Measurements from ENCODE around the gene OR8G1. TPM values are rescaled to one million over a fixed set of nuclear protein-coding genes. Genes with fewer than 3 reads are reported as not detected.
A peak's percentile ranks its signal among the peaks of the same experiment; 100 is the strongest.
"Not testable (repeated sequence)": the region's sequence is repeated elsewhere in the genome, so short reads cannot be mapped to it uniquely, and the experiment has no call there.

The OR8G1 gene
- total RNA-seq, 1 experiment from 2014 or later, result not detected

DNA sequence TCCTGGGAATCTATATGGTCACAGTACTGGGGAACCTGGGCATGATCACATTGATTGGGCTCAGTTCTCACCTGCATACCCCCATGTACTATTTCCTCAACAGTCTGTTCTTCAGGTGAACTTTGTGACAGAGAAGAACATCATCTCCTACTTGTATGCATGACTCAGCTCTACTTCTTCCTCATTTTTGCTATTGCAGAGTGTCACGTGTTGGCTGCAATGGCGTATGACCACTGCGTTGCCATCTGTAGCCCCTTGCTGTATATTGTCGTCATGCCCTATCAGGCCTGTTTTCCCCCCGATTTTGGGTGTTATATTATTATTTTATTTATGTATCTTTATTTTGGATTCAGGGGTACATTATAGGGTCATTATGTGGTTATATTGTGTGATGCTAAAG, 2.4 kb upstream of the OR8G1 start:
- DNase-seq (ENCODE audit: low spot score), result no peak

DNA sequence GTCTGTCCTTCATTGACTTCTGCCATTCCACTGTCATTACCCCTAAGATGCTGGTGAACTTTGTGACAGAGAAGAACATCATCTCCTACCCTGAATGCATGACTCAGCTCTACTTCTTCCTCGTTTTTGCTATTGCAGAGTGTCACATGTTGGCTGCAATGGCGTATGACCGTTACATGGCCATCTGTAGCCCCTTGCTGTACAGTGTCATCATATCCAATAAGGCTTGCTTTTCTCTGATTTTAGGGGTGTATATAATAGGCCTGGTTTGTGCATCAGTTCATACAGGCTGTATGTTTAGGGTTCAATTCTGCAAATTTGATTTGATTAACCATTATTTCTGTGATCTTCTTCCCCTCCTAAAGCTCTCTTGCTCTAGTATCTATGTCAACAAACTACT, 9.0 kb downstream of the OR8G1 start:
- DNase-seq (ENCODE audit: low spot score), result not testable (repeated sequence)

DNA sequence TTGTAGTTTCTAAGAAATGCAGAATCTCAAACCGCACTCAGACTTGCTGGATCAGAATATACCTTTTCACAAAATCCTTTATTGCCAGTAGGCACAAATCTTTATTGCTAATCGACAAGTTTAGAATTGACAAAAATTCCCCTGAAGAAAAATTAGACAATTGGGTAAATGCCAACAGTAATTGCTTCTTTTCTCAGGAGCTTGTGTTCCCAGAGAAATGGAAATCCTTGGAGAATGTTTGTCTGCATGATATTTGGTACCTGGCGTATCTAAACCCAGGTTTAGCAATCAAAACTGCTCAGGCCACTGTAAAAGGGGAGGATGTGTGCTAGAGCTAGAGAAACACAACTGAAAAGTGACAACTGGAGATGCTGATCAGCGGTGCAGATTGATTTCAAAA, 15.2 kb downstream of the OR8G1 start, which contains the start of gene OR8G5:
Gene OR8G5 (plus strand): TSS at position 301 of the 400 bp plus-strand sequence. CDS start 8,556 bp downstream, outside the sequence.
- no peak for DNase-seq (ENCODE audit: low spot score)

DNA sequence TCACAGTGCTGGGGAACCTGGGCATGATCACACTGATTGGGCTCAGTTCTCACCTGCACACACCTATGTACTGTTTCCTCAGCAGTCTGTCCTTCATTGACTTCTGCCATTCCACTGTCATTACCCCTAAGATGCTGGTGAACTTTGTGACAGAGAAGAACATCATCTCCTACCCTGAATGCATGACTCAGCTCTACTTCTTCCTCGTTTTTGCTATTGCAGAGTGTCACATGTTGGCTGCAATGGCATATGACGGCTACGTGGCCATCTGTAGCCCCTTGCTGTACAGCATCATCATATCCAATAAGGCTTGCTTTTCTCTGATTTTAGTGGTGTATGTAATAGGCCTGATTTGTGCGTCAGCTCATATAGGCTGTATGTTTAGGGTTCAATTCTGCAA, 24.1 kb downstream of the OR8G1 start:
- DNase-seq (ENCODE audit: low spot score), result not testable (repeated sequence)

DNA sequence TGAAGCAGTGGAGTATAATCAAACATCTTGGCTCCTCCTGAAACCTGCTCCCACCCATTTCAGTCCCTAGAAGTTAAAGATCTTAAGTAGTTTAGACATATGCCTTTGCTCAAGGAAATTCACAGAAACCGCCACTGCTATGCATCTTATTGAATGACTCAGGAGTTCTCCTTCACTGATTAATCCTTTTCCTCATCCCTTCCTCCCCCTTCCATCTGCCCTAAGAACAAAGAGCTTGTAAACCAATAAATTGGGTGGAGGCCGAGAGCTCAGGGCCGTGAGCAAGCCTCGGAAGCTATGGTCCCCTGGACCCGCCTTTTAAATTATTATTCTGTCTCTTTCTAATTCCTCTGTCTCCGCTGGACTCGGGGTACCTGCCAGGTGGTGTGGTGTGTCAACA, 30.0 kb downstream of the OR8G1 start:
- not testable (repeated sequence) for DNase-seq (ENCODE audit: low spot score)

DNA sequence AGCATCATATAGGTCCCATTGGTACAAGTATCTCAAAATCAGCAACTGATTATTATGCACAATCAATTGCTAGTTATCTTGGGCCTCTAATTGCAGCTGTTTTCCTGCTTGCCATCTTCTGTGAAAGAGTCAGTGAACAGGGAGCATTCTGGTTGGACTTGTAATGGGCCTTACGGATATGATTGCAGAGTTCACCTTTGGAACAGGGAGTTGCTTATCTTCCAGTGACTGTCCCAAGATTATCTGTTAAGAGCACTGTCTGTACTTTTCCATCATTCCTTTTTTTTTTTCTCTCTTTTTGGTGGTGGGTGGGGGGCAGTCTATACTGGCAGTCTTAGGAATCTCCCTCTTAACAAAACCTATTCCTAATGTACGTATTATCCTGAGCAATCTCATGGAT, 33.1 kb downstream of the OR8G1 start:
- DNase-seq (ENCODE audit: low spot score), result no peak

DNA sequence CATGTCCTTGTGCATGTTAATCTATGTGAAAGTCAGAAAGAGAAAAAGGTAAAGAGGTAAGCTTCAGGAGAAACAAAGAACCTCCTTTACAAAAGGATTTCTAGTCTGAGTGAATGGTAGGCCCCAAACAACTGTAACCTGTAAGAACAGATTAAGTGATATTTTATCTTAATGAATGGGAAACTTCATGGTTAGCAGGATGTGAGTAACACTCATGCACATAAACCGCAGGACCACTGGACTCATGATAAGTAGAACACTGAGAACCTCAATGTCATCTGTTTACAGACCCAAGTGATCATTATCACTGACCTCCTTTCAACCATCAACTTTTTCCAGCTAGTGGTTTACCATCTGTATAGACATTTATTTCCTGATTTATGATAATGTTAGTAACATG, 35.2 kb downstream of the OR8G1 start:
- peak; percentile 39 for DNase-seq (ENCODE audit: low spot score)

DNA sequence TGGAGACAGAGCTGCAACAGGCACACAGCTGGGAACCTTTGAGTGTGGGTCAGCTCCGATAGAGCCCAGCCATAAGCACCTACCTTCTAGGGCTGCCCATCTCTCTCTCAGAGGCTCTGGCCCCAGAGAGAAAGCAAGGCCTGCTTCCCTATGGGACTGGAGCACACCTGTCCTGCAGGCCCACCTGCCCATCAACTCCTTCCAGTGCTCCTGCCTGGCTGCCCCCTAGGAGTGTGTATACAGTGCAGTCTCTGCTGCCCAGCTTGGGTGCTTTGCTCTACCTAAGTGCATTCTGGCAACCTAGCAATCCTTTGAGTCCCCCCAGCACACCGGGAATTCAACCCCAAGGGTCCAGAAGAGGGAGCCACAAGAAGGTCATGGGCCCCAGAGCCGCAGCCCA, 36.3 kb downstream of the OR8G1 start:
- no peak for DNase-seq (ENCODE audit: low spot score)

DNA sequence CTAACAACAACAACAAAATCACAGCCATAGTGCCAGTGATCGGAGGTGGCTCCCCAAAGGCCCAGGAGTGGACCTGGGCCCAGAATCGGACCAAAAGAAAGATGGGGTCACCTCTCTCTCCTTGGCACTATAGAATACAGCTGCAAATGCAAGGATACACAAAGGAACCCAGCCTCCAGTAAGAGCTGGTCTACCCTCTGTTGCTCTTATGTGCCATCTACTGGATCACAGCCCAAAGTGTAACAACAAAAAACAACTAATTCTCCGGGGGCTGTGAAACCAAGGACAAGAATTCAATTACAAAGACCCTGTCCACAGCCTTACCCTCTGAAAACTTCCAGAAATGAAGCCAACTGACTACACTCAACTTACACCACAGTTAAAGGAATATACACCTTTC, 36.9 kb downstream of the OR8G1 start:
- no peak for DNase-seq (ENCODE audit: low spot score)

DNA sequence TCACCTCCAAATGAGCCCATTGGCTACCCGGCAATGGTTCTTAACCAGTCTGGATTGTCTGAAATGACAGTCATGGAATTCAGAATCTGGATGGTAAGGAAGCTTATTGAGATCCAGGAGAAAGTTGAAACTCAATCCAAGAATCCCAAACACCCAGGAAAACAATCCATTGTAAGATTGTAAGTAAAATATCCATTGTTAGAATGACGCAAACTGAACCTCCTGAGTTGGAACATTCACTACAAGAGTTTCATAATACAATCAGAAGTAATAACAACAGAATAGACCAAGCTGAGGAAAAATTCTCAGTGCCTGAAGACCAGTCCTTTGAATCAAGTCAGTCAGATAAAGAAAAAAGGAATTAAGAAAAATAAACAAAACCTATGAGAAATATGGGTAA, 37.4 kb downstream of the OR8G1 start:
- no peak for DNase-seq (ENCODE audit: low spot score)

DNA sequence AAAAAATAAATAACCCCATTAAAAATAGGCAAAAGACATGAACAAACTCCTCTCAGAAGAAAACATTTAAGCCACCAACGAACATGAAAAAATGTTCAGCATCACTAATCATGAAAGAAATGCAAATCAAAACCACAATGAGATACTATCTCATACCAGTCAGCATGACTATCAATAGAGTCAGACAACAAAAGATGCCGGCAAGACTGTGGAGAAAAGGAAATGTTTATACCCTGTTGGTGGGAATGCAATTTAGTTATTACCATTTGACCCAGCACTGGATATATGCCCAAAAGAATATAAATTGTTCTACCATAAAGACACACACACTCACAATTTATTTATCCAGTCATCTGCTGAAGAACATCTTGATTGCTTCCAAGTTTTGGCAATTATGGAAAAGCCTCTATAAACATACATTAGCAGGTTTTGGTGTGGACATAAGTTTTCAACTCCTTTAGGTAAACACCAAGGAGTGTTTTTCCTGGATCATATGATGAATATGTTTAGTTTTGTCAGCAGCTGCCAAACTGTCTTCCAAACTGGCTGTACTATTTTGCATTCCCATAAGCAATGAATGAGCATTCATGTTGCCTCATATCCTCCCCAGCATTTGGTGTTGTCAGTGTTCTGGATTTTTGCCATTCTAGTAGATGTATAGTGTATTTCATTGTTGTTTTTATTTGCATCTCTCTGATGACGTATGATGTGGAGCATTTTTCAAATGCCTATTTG, 44.9 kb downstream of the OR8G1 start:
- DNase-seq (ENCODE audit: low spot score), result peak; percentile 0

DNA sequence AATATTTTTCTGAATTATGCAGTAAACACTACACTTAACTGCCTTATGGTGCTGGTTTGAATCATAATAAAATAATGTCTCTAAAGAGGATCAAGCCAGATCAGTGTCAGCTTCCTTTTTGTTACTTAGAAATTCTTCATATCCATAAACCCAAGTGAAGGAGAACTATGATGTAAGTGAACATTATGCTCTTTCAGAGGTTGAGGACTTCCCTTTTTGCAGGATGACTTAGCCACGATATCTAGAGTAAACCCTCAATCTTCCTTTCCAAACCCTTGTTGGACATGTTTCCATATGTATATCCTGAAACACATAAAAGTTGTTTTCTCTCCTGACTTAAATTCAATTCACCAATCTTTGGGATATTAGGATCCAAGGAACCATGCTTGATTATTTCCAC, 53.8 kb downstream of the OR8G1 start:
- DNase-seq (ENCODE audit: low spot score), result no peak

DNA sequence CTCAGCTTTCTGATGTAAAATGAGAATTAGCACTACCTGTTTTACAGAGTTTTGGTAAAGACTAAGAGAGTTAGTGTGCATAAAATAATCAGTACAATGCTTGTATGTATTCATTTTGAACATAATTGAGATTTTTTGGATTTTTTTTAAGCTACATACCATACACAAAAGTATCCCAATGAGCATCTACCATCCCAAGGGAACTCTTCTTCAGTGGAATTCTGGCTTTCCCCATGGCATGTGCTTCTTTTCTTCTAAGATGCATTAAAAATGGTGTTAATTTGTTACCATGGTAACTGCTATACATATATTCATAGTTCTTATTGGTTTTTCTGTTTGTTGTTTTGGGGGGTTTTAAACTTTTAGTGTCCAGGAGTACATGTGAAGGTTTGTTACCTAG, 55.1 kb downstream of the OR8G1 start:
- DNase-seq (ENCODE audit: low spot score), result no peak

DNA sequence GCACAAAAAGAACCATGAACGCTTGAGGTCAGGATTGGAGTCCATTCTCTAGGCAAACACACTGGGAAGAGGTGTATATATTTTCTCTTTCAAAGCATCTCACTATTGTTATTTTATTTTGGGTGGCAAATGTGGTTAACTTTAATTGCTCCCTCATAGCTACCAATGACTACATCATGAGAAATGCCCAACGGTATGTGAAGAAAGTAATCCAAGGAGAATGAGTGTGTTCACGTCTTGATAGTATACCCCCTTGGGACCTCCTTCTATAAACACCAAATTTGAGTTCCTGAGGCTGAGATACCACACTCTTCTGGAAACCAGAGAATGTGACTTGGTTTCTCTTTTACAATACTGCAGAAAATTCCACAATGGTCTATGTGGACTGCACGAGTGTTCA, 57.0 kb downstream of the OR8G1 start:
- DNase-seq (ENCODE audit: low spot score), result no peak

DNA sequence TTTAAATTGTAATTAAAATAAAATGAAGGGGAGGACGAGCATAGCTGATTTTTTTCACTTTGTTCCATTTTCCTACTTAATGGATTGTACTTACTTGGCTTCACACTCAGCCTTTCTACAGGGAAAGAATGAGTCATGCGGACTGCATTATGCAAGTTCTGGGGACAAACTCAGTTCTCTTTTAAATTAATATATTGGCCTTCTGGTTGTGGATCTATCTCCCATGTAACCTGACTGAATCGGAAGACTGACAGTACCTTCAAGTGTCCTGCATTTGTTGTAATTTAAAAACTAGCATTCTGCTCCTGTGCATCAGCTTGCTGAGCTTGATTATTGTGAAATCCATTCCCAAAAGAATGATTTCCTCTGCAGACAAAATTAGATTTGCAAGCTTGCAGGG, 60.7 kb downstream of the OR8G1 start:
- no peak for DNase-seq (ENCODE audit: low spot score)

DNA sequence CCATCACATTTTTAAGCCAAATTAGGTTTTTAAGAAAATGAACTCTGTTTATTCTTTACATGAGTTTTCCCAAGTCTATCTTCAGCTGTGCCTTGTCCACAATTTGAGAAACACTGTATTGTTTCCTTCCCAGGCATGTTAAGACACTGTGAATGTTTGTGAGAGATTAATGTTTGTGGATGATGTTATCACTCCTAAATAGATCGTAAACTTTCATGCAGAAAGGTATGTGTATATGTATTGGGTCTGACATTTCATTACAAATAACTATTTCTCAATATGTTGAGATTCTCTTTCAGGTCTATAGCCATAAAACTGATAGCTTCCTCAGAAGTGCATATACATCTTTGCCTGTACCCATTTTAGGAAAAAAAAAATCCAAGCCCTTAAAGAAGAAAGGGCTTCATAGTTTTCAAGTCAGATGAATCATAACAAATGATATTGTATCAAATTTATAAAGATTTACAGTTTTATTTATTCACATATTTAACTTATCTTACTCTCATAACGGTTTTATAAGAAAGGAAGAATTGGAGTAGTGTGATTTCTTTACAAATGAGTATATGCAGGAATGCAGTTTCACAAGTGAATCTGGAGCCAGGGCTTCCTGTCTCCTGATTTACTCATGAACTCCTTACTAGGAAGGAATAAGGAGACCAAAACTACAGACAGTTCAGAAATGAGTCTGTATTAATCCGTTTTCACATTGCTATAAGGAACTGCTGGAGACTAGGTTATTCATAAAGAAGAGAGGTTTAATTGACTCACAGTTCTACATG, 61.6 kb downstream of the OR8G1 start:
- DNase-seq (ENCODE audit: low spot score), result no peak

Other genes starting within 250 kb of the OR8G1 start
- not detected in 2 replicates for gene OR10G6, start 245.9 kb upstream of the OR8G1 start, total RNA-seq (2014; rRNA removed; shearing (Covaris generic))
- not detected in 2 replicates for gene OR10G4, start 228.1 kb upstream of the OR8G1 start, total RNA-seq (2014; rRNA removed; shearing (Covaris generic))
- not detected in 2 replicates for gene OR10G9, start 218.1 kb upstream of the OR8G1 start, total RNA-seq (2014; rRNA removed; shearing (Covaris generic))
- not detected in 2 replicates for gene OR10G8, start 214.3 kb upstream of the OR8G1 start, total RNA-seq (2014; rRNA removed; shearing (Covaris generic))
- gene OR10G7, start 199.8 kb upstream of the OR8G1 start, total RNA-seq (2014; rRNA removed; shearing (Covaris generic)), result not detected in 2 replicates
- 1.1 and 2.1 TPM in 2 replicates for gene VWA5A, start 125.6 kb upstream of the OR8G1 start, total RNA-seq (2014; rRNA removed; shearing (Covaris generic))
- not detected in 2 replicates for gene OR10D3, start 57.8 kb upstream of the OR8G1 start, total RNA-seq (2014; rRNA removed; shearing (Covaris generic))
- gene OR8G5, start 15.3 kb downstream of the OR8G1 start, total RNA-seq (2014; rRNA removed; shearing (Covaris generic)), result not detected in 2 replicates
- gene OR8D1, start 72.9 kb downstream of the OR8G1 start, total RNA-seq (2014; rRNA removed; shearing (Covaris generic)), result not detected in 2 replicates
- not detected in 2 replicates for gene OR8D2, start 79.1 kb downstream of the OR8G1 start, total RNA-seq (2014; rRNA removed; shearing (Covaris generic))
- gene OR8B2, start 143.4 kb downstream of the OR8G1 start, total RNA-seq (2014; rRNA removed; shearing (Covaris generic)), result not detected in 2 replicates
- not detected in 2 replicates for gene OR8B3, start 157.9 kb downstream of the OR8G1 start, total RNA-seq (2014; rRNA removed; shearing (Covaris generic))
- not detected in 2 replicates for gene OR8B4, start 183.8 kb downstream of the OR8G1 start, total RNA-seq (2014; rRNA removed; shearing (Covaris generic))
- gene OR8B8, start 204.6 kb downstream of the OR8G1 start, total RNA-seq (2014; rRNA removed; shearing (Covaris generic)), result not detected in 2 replicates

All from A172 (cell line).